H1 (cell line): ENCODE results near the gene KMT5B. TPM values are rescaled to one million over a fixed set of nuclear protein-coding genes. Genes with fewer than 3 reads are reported as not detected.

Experiments used
- CTCF ChIA-PET: fragments of 300-600 bp; sonication (Branson Sonifier 250); formaldehyde crosslinking; loops from one replicate; lab custom pipeline; 2021; ENCODE audit not compliant: partially characterized antibody; lab: Charles Lee
- POLR2A ChIA-PET: fragments of 300-600 bp; sonication (Branson Sonifier 250); formaldehyde crosslinking; loops from one replicate; lab custom pipeline; 2021; ENCODE audit warnings: inconsistent platforms; ENCODE audit not compliant: partially characterized antibody; lab: Charles Lee
- DNase-seq, 2 experiments: peaks; one replicate each; pipeline versions ENCODE4 v3.0.0 to v3.0.0-alpha.2; 2010 to 2022; ENCODE audit warnings: low spot score in 2 of 2, low read depth in 1 of 2, mixed read lengths in 1 of 2
- FAIRE-seq: peaks from 2 replicates; lab custom pipeline; 2011; peaks lifted over from hg19 to GRCh38; lab: Jason Lieb, UNC
- H2AFZ ChIP-seq: 2 replicates; pipeline ENCODE4 v1.8.1; 2012; ENCODE audit warnings: low read length, inconsistent platforms
- H2AK5ac ChIP-seq: 2 replicates; pipeline ENCODE4 v1.6.1; 2013; ENCODE audit warnings: low read depth, low read length
- H2BK120ac ChIP-seq: replicated peaks from 2 replicates; pipeline ENCODE3; 2013; ENCODE audit warnings: low read depth, low read length, inconsistent platforms
- H2BK12ac ChIP-seq: 2 replicates; pipeline ENCODE4 v1.6.1; 2013; ENCODE audit warnings: low read depth, low read length
- H2BK15ac ChIP-seq: 2 replicates; pipeline ENCODE4 v1.6.1; 2013; ENCODE audit warnings: low read length
- H2BK20ac ChIP-seq: 2 replicates; pipeline ENCODE4 v1.6.1; 2013; ENCODE audit warnings: low read length
- H2BK5ac ChIP-seq: 2 replicates; pipeline ENCODE4 v1.6.1; 2013; ENCODE audit warnings: low read depth, low read length
- H3K14ac ChIP-seq: 2 replicates; pipeline ENCODE4 v1.6.1; 2013; ENCODE audit warnings: inconsistent platforms; ENCODE audit not compliant: insufficient read length
- H3K18ac ChIP-seq: 2 replicates; pipeline ENCODE4 v1.6.1; 2013; ENCODE audit warnings: low read length; ENCODE audit errors: extremely low read depth
- H3K23ac ChIP-seq: 2 replicates; pipeline ENCODE4 v1.6.1; 2013; ENCODE audit warnings: inconsistent platforms; ENCODE audit not compliant: insufficient read length
- H3K23me2 ChIP-seq: 2 replicates; pipeline ENCODE4 v1.6.1; 2013; ENCODE audit warnings: low read depth, low read length
- H3K27ac ChIP-seq: 2 replicates; pipeline ENCODE4 v1.6.1; 2011; ENCODE audit warnings: low read depth, low read length, inconsistent platforms
- H3K27me3 ChIP-seq, 4 experiments: replicated peaks in 1 of 4; 1 replicate in 1 of 4; 2 replicates in 3 of 4; pipeline versions ENCODE4 v1.6.1 to v1.8.1; 2011 to 2013; ENCODE audit warnings: low read length in 3 of 4, mild to moderate bottlenecking in 3 of 4, inconsistent platforms in 2 of 4, mixed read lengths in 2 of 4, moderate library complexity in 1 of 4; ENCODE audit not compliant: control insufficient read depth in 3 of 4, insufficient read depth in 3 of 4; ENCODE audit errors: extremely low read depth in 1 of 4
- H3K36me3 ChIP-seq, 4 experiments: 2 replicates each; pipeline versions ENCODE4 v1.6.1 to v1.8.1; 2011 to 2013; ENCODE audit warnings: mild to moderate bottlenecking in 4 of 4, low read length in 3 of 4, moderate library complexity in 2 of 4, control low read depth in 1 of 4, inconsistent platforms in 1 of 4; ENCODE audit not compliant: insufficient read depth in 4 of 4, control insufficient read depth in 2 of 4
- H3K4ac ChIP-seq: replicated peaks from 2 replicates; pipeline ENCODE3; 2013; ENCODE audit warnings: low read length, low read depth, mixed read lengths, inconsistent platforms; ENCODE audit not compliant: insufficient read length
- H3K4me1 ChIP-seq, 4 experiments: replicated peaks in 1 of 4; 1 replicate in 1 of 4; 2 replicates in 3 of 4; pipeline versions ENCODE4 v1.6.1 to v1.8.1; 2011 to 2013; ENCODE audit warnings: low read length in 3 of 4, inconsistent platforms in 2 of 4, mixed read lengths in 1 of 4; ENCODE audit not compliant: insufficient read depth in 4 of 4, control insufficient read depth in 3 of 4
- H3K4me2 ChIP-seq, 2 experiments: 2 replicates each; pipeline versions ENCODE4 v1.6.1 to v1.8.1; 2011 to 2013; ENCODE audit warnings: low read depth in 2 of 2, low read length in 2 of 2, control low read depth in 1 of 2, inconsistent platforms in 1 of 2, mild to moderate bottlenecking in 1 of 2; ENCODE audit not compliant: insufficient read depth in 1 of 2
- H3K4me3 ChIP-seq, 4 experiments: fragments of 200-600, 300-600 bp in 1 of 4; sonication (generic), shearing (Covaris generic), sonication (Bioruptor Twin) in 1 of 4; 2 replicates each; pipeline versions ENCODE4 v1.5.1 to v1.8.1; 2011 to 2016; ENCODE audit warnings: low read length in 4 of 4, low read depth in 3 of 4, control low read depth in 2 of 4, inconsistent platforms in 2 of 4, mild to moderate bottlenecking in 2 of 4, mixed read lengths in 1 of 4, moderate library complexity in 1 of 4; ENCODE audit not compliant: insufficient read depth in 2 of 4; ENCODE audit errors: extremely low read depth in 1 of 4
- H3K56ac ChIP-seq: replicated peaks from 2 replicates; pipeline ENCODE3; 2013; ENCODE audit warnings: low read depth, mild to moderate bottlenecking, mixed read lengths, low read length, inconsistent platforms; ENCODE audit not compliant: insufficient read length
- H3K79me1 ChIP-seq: 2 replicates; pipeline ENCODE4 v1.6.1; 2013; ENCODE audit warnings: low read depth, low read length, control low read depth
- H3K79me2 ChIP-seq, 2 experiments: 2 replicates each; pipeline versions ENCODE4 v1.6.1 to v1.8.1; 2012 to 2013; ENCODE audit warnings: low read length in 2 of 2, mild to moderate bottlenecking in 2 of 2, inconsistent platforms in 1 of 2; ENCODE audit not compliant: insufficient read depth in 2 of 2, control insufficient read depth in 1 of 2
- H3K9ac ChIP-seq, 4 experiments: replicated peaks in 1 of 4; 1 replicate in 1 of 4; 2 replicates in 3 of 4; pipeline versions ENCODE4 v1.6.1 to v1.8.1; 2011 to 2013; ENCODE audit warnings: low read depth in 3 of 4, low read length in 3 of 4, control low read depth in 2 of 4, mild to moderate bottlenecking in 2 of 4, moderate library complexity in 2 of 4, inconsistent platforms in 1 of 4; ENCODE audit errors: extremely low read depth in 1 of 4
- H3K9me3 ChIP-seq, 2 experiments: 2 replicates each; pipeline versions ENCODE4 v1.6.1 to v1.8.1; 2012 to 2013; ENCODE audit warnings: mild to moderate bottlenecking in 2 of 2, moderate library complexity in 2 of 2, control low read depth in 1 of 2, inconsistent platforms in 1 of 2, low read depth in 1 of 2, low read length in 1 of 2, mixed read lengths in 1 of 2; ENCODE audit not compliant: insufficient read depth in 2 of 2
- H4K20me1 ChIP-seq, 2 experiments: replicated peaks in 1 of 2; 2 replicates each; pipeline versions ENCODE3 to v1.8.1; 2011 to 2013; ENCODE audit warnings: inconsistent platforms in 2 of 2, low read length in 2 of 2, mild to moderate bottlenecking in 1 of 2; ENCODE audit not compliant: insufficient read depth in 2 of 2, control insufficient read depth in 1 of 2
- H4K5ac ChIP-seq: 2 replicates; pipeline ENCODE4 v1.6.1; 2013; ENCODE audit warnings: low read length, low read depth, mixed read lengths, inconsistent platforms; ENCODE audit not compliant: insufficient read length
- H4K8ac ChIP-seq: 2 replicates; pipeline ENCODE4 v1.8.0; 2013; ENCODE audit warnings: mild to moderate bottlenecking, moderate library complexity, low read length, inconsistent platforms; ENCODE audit not compliant: insufficient read depth; ENCODE audit errors: extremely low read depth
- H4K91ac ChIP-seq: replicated peaks from 2 replicates; pipeline ENCODE3; 2013; ENCODE audit warnings: low read length, mixed read lengths, inconsistent platforms; ENCODE audit not compliant: insufficient read length
- ASH2L ChIP-seq: fragments of 200-600, 300-600 bp; sonication (generic); IDR thresholded peaks from one replicate; pipeline ENCODE4 v1.7.1; 2017; ENCODE audit warnings: low read length
- CHD2 ChIP-seq: IDR thresholded peaks from 2 replicates; pipeline ENCODE4 v1.6.1; 2012; ENCODE audit warnings: low read length, improper control_type of control experiment
- CREB1 ChIP-seq: IDR thresholded peaks from 2 replicates; pipeline ENCODE4 v1.6.1; 2012; ENCODE audit warnings: inconsistent platforms
- CTBP2 ChIP-seq: IDR thresholded peaks from 2 replicates; pipeline ENCODE4 v1.7.0; 2011; ENCODE audit warnings: borderline replicate concordance, mild to moderate bottlenecking, moderate library complexity, mixed read lengths, low read length; ENCODE audit not compliant: insufficient read depth, insufficient read length
- EP300 ChIP-seq, 2 experiments: IDR thresholded peaks; 1 replicate in 1 of 2; 2 replicates in 1 of 2; pipeline ENCODE4 v1.6.1; 2011 to 2012; ENCODE audit warnings: low read depth in 2 of 2, low read length in 2 of 2, mild to moderate bottlenecking in 2 of 2, borderline replicate concordance in 1 of 2, inconsistent platforms in 1 of 2, moderate library complexity in 1 of 2
- GABPA ChIP-seq: IDR thresholded peaks from 2 replicates; pipeline ENCODE4 v1.6.1; 2011; ENCODE audit warnings: mild to moderate bottlenecking, low read length, moderate library complexity, borderline replicate concordance; ENCODE audit not compliant: insufficient read depth
- HDAC6 ChIP-seq: IDR thresholded peaks from one replicate; pipeline ENCODE4 v1.7.1; 2012; ENCODE audit warnings: low read depth, mild to moderate bottlenecking, inconsistent platforms, low read length, moderate library complexity
- JUND ChIP-seq: IDR thresholded peaks from 2 replicates; pipeline ENCODE4 v1.6.1; 2011; ENCODE audit warnings: mild to moderate bottlenecking, improper control_type of control experiment, low read length
- KDM5A ChIP-seq: fragments of 200-600 bp; IDR thresholded peaks from 2 replicates; pipeline ENCODE4 v1.7.1; 2012; ENCODE audit warnings: mild to moderate bottlenecking, low read length, inconsistent platforms, mixed read lengths
- NANOG ChIP-seq: IDR thresholded peaks from 2 replicates; pipeline ENCODE4 v1.6.1; 2011; ENCODE audit warnings: low read length, low read depth, mild to moderate bottlenecking, inconsistent platforms; ENCODE audit not compliant: insufficient read depth, poor library complexity, severe bottlenecking
- NRF1 ChIP-seq: IDR thresholded peaks from 2 replicates; pipeline ENCODE4 v1.6.1; 2011; ENCODE audit warnings: mild to moderate bottlenecking, low read depth, low read length, improper control_type of control experiment
- PHF8 ChIP-seq: fragments of 200-600 bp; sonication (generic); conservative IDR thresholded peaks from 2 replicates; pipeline ENCODE4 v1.7.1; 2012; ENCODE audit warnings: low read depth, mild to moderate bottlenecking, inconsistent platforms, low read length, moderate library complexity
- POLR2A ChIP-seq, 2 experiments: IDR thresholded peaks; 1 replicate in 1 of 2; 2 replicates in 1 of 2; pipeline ENCODE4 v1.6.1; 2011; ENCODE audit warnings: low read depth in 2 of 2, low read length in 2 of 2, mild to moderate bottlenecking in 2 of 2; ENCODE audit errors: control extremely low read depth in 1 of 2
- RXRA ChIP-seq: IDR thresholded peaks from 2 replicates; pipeline ENCODE4 v1.6.1; 2011; ENCODE audit warnings: low read depth, mild to moderate bottlenecking, low read length, moderate library complexity; ENCODE audit not compliant: insufficient read depth
- TAF7 ChIP-seq: optimal IDR thresholded peaks from 2 replicates; pipeline ENCODE3; 2011; ENCODE audit warnings: low read depth, mild to moderate bottlenecking, inconsistent platforms, low read length, moderate library complexity, borderline replicate concordance
- WGBS, 2 experiments: shearing (Covaris generic) in 1 of 2; methylation state at CpG; one replicate each; pipeline versions ENCODE4 v1.1.6 to v1.1.7; 2013 to 2015; ENCODE audit warnings: low lambda C conversion rate in 2 of 2, mixed read lengths in 2 of 2, inconsistent platforms in 1 of 2, low coverage in 1 of 2, missing lambda C conversion rate in 1 of 2; ENCODE audit not compliant: insufficient replicate concordance in 2 of 2, insufficient coverage in 1 of 2, insufficient read length in 1 of 2; ENCODE audit errors: extremely low coverage in 1 of 2, missing lambda C conversion rate in 1 of 2; 5-methylcytosine and 5-hydroxymethylcytosine counted together
- polyA plus RNA-seq, 7 experiments: library from polyadenylated mRNA; depleted of rRNA in 3 of 7; stranded (reverse) in 5 of 7; unstranded in 2 of 7; fragments of >200 nt in 5 of 7; fragments of 200-250 nt in 2 of 7; gene quantifications; 1 replicate in 5 of 7; 2 replicates in 1 of 7; 4 replicates in 1 of 7; pipeline versions ENCODE4 v1.2.1 to v1.2.3, GENCODE V29; 2011 to 2013; ENCODE audit warnings: missing spikeins in 2 of 7, mixed read lengths in 2 of 7
- total RNA-seq: library from RNA; stranded (reverse); fragmentation: NEBNext Ultra II Directional; extraction: Animal tissue kit (Norgen Biotek cat#: 25700); gene quantifications from 2 replicates; pipeline ENCODE4 v1.2.1, GENCODE V29; 2021

KMT5B gene
- total and polyA plus RNA-seq, 2 of the 8 experiments (the other 6 are each of a cell fraction or from before 2014, with no cell fraction given) = 11.0 to 40.8 TPM

- FAIRE-seq = no peak
- 92% methylated on average over 5 of the region's 7 CpGs; no CpG with 5 or more reads in 1 of the 2 experiments for WGBS, 2 experiments
- no peak overlapping the region for H2AFZ ChIP-seq
- H2BK5ac ChIP-seq = no peak overlapping the region
- no peak overlapping the region for H3K4ac ChIP-seq
- no peak overlapping the region for H4K91ac ChIP-seq
- H2BK120ac ChIP-seq = no peak overlapping the region
- H4K5ac ChIP-seq = no peak overlapping the region
- no peak overlapping the region for H3K23ac ChIP-seq
- no peaks in the 10 kb centered on the region for H3K23me2 ChIP-seq
- 0 out of 7 replicates have a peak, but pooled peaks cover 0 to 2% (median 0%) of the 10 kb centered on the region in 4 experiments for H3K4me1 ChIP-seq
- no peaks in the 10 kb centered on the region for H3K79me1 ChIP-seq
- no peaks in the 10 kb centered on the region for H4K20me1 ChIP-seq
- H3K27me3 ChIP-seq = no peaks in the 10 kb centered on the region
- H2BK12ac ChIP-seq = no peak overlapping the region
- no peaks in the 10 kb centered on the region for H3K36me3 ChIP-seq
- no peak overlapping the region for H3K56ac ChIP-seq
- H2BK20ac ChIP-seq = no peak overlapping the region
- no peak overlapping the region for H4K8ac ChIP-seq
- H3K9me3 ChIP-seq = no peaks in the 10 kb centered on the region; a peak in 1 of 4 replicates
- no peak overlapping the region for H2AK5ac ChIP-seq
- ChIA-PET POLR2A (interaction anchor here (1.2 to 2.0 kb wide), 3 partner anchors 9 to 97 kb away, joined by 3 to 4 read pairs (median 3); no protein-coding TSS in a partner anchor), CTCF (interaction anchor here (1.8 kb wide), 1 partner anchor 10 kb away, joined by 4 read pairs; no protein-coding TSS in a partner anchor)
- H3K4me3 ChIP-seq = no peak overlapping the region
- no peak overlapping the region for H3K14ac ChIP-seq
- no peak overlapping the region for H3K9ac ChIP-seq
- DNase-seq = peak in 1 of 2 experiments; percentile 25
- H3K79me2 ChIP-seq = no peaks in the 10 kb centered on the region
- H2BK15ac ChIP-seq = no peak overlapping the region
- no peak overlapping the region for H3K4me2 ChIP-seq
- no peak overlapping the region for H3K18ac ChIP-seq
- H3K27ac ChIP-seq = no peak overlapping the region
- TF ChIP-seq JUND (no peak), PHF8 (no peak), RXRA (no peak), CHD2 (no peak), NRF1 (no peak), POLR2A (IDR thresholded peaks at IDR 0.05; ENCODE audit: control extremely low read depth in 1 of 2, low read depth in 2 of 2, low read length in 2 of 2) (no peak), HDAC6 (no peak), CREB1 (no peak), KDM5A (no peak), EP300 (IDR thresholded peaks at IDR 0.05; ENCODE audit: borderline replicate concordance in 1 of 2, low read depth in 2 of 2, low read length in 2 of 2) (no peak), GABPA (no peak), ASH2L (no peak), NANOG (no peak), CTBP2 (no peak), TAF7 (no peak)
Observed at GRCh38 chr11:68150037-68150436, 63.1 kb downstream of the KMT5B start.
